T-helper 9 cell (primary cell): Measurements from ENCODE around the gene SARS1.

Experiments used
- DNase-seq: peaks from one replicate; pipeline ENCODE4 v3.0.0-alpha.2; 2020

The SARS1 gene

DNA sequence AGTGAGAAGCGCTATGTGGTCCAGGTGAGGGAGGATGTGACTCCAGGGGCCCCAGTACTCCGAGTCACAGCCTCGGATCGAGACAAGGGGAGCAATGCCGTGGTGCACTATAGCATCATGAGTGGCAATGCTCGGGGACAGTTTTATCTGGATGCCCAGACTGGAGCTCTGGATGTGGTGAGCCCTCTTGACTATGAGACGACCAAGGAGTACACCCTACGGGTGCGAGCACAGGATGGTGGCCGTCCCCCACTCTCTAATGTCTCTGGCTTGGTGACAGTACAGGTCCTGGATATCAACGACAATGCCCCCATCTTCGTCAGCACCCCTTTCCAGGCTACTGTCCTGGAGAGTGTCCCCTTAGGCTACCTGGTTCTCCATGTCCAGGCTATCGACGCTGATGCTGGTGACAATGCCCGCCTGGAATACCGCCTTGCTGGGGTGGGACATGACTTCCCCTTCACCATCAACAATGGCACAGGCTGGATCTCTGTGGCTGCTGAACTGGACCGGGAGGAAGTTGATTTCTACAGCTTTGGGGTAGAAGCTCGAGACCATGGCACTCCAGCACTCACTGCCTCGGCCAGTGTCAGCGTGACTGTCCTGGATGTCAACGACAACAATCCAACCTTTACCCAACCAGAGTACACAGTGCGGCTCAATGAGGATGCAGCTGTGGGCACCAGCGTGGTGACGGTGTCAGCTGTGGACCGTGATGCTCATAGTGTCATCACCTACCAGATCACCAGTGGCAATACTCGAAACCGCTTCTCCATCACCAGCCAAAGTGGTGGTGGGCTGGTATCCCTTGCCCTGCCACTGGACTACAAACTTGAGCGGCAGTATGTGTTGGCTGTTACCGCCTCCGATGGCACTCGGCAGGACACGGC lies 37.8 kb downstream of the SARS1 start:
- no peak for DNase-seq

DNA sequence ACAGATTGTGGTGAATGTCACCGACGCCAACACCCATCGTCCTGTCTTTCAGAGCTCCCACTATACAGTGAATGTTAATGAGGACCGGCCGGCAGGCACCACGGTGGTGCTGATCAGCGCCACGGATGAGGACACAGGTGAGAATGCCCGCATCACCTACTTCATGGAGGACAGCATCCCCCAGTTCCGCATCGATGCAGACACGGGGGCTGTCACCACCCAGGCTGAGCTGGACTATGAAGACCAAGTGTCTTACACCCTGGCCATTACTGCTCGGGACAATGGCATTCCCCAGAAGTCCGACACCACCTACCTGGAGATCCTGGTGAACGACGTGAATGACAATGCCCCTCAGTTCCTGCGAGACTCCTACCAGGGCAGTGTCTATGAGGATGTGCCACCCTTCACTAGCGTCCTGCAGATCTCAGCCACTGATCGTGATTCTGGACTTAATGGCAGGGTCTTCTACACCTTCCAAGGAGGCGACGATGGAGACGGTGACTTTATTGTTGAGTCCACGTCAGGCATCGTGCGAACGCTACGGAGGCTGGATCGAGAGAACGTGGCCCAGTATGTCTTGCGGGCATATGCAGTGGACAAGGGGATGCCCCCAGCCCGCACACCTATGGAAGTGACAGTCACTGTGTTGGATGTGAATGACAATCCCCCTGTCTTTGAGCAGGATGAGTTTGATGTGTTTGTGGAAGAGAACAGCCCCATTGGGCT lies 38.6 kb downstream of the SARS1 start:
- DNase-seq = no peak

DNA sequence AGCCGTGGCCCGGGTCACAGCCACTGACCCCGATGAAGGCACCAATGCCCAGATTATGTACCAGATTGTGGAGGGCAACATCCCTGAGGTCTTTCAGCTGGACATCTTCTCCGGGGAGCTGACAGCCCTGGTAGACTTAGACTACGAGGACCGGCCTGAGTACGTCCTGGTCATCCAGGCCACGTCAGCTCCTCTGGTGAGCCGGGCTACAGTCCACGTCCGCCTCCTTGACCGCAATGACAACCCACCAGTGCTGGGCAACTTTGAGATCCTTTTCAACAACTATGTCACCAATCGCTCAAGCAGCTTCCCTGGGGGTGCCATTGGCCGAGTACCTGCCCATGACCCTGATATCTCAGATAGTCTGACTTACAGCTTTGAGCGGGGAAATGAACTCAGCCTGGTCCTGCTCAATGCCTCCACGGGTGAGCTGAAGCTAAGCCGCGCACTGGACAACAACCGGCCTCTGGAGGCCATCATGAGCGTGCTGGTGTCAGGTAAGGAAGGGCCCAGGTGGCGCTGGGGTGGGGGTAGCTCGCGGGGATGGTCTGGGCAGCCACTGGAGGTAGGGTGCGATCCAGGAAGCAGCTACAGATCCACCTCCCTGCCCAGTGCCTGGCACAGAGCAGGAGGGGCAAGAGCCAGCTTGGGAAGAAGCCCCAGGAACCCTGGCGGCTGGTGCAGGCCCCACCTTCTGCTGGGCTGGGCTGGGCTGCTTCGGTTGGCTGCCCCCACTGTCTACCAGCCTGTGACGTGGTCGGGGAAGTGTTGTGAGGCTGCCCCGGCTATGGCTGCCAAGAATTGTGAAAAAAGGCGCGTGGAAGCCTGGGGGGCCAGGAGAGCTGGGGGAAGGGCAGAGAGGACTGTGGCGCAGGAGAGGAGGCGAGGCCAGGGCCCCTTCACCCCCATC lies 39.4 kb downstream of the SARS1 start:
- no peak for DNase-seq

DNA sequence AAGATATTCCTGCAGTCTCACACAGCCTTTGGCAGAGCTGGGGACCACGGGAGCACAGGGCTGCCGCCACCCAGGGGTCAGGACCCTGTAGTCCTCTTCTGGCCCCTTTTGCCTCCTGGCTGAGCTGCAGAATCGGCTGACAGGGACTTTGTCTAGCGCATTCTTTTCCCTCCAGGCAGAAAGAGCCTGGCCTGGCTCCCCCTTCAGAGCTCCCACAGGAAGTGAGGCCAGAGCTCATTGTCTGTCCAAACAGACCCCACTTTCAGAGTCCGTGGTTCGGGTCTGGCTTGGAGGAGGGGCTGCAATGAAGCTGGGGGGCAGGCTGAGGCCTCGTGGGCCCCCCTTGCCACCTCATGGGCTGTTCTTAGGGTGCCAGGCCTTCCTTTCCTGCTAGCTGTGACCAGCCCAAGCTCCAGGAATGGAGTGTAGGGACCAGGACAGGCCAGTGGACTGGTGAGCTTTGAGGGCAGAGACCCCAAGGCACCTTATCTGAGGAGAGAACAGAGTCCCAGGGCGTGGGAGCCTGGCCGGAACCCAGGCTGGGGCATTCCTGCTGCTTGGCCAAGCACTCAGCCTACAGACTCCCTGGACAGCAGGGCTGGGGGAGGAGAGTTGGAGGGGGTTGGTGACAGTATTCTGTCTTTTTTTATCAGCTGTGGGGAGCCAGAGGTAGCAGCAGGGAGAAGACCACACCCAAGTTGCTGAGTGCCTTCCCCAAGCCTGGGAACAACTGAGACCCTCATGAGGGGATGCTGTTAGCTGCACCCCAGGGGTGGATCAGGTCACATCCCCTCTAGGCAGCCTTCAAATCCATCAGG lies 40.3 kb downstream of the SARS1 start:
- DNase-seq = no peak

DNA sequence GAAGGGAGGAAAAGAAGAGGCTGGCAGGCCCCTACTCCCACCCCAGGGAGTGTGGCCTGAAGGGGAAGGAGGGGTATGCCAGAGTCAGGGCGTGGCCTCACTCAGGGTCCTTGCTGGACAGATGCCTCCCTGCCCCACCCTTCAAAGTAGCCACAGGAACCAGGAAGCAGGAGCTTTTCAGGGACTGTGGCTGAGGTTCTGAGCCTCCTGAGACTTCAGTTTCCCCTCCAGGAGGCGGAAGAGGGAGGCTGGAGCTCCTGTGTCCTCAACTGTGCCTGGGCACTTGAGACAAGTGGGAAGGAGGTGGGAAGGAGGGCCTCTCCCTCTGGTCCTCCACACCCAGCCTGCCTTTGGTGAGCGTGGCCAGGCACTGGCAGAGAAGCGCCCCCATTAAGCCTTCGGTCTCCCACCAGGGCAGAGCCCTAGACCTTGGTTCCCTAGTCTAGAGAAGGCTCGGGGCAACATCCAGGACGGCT lies 40.9 kb downstream of the SARS1 start:
- DNase-seq = no peak

DNA sequence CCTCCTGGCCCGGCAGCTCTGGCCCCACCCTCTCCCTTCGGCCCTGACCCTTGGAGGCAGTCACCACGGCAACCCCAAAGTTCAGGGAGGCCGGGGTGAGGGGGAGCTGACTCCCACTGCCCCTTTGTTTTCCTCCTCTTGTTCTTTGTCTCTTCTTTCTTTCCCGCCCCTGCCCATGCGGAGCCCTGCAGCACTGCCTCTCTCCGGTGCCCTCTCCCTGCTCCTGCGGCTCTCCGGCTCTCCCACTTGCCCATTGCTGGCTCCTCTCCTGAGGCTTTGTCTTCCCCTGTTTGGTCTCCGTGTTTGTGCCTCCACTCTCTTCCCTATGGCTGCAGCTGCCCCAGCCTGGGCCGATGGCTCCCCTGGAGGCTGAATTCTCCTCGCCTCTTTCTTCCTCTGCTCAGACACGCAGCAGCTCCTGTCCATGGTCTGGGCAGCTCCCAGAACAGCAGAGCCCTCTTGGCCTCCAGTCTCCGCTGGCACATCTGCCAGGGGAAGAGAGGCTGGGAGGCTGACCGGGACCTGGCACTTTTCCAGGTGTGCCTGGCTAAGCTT lies 41.5 kb downstream of the SARS1 start:
- no peak for DNase-seq

DNA sequence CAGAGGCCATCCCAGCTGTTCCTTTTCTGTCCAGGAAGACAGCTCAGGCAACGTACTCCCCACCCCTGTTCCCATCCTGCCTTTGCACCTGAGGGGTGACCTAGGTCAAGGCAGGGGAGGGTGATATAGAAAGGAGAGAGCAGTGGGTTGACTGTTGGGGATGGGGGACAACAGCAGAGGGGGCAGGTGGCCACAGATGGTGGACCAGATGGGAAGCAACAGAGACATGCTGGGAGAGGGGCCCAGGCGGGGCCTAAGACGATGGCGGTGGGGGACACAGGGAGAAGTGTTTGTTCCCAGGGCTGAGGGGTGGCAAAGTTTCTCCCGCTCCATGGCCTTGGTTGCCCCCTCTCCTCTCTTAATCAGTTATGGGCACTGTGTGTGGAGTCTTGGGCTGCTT lies 42.0 kb downstream of the SARS1 start:
- DNase-seq = no peak

DNA sequence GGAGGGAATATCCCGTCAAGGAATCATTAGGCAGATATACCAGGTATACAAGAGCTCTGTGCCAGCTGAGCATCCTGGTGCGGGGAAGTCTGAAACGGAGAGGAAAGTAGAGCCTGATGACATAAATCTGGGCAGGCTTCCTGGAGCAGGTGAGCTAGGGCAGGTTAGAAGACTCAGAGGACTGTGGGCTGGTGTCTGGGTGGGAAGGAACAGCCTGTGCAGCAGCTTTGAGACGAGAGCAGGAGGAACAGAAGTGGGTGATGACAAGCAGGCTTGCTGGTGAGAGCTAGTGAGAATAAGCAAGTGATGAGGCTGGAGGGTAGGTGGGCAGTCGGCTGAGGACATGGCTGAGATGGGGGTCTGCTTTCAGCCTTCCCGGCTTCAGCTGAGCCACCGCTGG lies 42.4 kb downstream of the SARS1 start:
- DNase-seq = no peak

DNA sequence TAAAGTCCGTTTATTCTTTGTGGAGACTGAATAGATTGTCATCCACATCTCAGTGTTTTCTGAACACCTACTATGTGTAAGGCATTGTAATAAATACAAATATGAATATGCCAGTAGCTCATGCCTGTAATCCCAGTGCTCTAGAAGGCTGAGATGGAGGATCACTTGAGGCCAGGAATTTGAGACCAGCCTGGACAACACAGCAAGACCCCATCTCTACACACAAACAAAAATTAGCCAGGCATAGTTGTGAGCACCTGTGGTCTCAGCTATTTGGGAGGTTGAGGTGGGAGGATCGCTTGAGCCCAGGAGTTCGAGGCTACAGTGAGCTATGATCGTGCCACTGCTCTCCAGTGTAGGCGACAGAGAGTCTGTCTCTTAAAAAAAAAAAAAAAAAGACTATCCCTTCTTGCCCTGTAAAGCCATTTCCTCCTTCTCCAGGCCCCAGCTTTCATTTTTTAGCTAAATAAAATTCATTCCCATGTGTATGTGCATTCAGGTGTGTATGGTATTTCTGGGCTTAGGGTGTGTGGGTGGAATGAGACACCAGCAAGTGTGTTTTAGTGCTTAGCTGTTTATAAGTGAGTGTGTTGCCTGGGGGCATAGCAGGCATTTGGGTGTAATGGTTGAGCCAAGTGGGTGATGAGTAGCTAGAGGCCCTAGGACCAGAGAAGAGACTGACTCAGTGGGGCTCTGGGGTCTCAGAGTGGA lies 43.4 kb downstream of the SARS1 start:
- no peak for DNase-seq

DNA sequence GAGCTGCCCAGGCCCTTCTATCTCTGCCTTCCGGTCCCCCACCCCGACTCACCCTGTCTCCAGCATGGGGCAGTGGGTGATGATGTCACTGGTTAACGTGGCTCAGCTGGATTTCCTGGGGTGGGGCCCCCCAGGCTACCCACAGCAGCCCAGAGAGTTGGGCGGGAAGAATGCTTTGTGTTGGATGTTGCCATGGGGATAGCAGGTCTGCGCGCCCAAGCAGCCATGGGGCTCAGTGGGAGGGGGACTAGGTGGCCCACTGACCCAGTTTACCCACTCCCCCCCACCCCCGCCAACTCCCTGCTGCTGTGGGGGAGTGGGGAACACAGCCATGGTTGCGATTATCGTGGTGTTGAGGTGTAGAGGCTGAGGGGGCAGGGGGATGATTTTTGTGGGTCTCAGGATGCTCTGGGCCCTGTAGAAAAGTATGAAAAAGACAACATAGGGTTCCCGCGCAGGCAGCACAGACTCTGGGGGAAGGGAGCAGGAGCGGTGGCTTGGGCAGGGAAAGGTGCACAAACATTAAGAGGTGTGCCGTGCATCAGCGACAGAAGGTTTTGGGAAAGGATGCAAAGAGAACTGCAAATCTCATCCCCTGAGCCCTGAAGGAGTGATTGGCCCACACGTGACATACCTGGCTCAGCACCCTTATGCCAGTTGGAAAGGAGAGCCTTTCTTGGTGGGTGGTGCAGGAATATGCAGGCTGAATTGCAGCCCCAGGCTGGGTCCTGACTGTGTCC lies 44.1 kb downstream of the SARS1 start:
- DNase-seq = no peak

DNA sequence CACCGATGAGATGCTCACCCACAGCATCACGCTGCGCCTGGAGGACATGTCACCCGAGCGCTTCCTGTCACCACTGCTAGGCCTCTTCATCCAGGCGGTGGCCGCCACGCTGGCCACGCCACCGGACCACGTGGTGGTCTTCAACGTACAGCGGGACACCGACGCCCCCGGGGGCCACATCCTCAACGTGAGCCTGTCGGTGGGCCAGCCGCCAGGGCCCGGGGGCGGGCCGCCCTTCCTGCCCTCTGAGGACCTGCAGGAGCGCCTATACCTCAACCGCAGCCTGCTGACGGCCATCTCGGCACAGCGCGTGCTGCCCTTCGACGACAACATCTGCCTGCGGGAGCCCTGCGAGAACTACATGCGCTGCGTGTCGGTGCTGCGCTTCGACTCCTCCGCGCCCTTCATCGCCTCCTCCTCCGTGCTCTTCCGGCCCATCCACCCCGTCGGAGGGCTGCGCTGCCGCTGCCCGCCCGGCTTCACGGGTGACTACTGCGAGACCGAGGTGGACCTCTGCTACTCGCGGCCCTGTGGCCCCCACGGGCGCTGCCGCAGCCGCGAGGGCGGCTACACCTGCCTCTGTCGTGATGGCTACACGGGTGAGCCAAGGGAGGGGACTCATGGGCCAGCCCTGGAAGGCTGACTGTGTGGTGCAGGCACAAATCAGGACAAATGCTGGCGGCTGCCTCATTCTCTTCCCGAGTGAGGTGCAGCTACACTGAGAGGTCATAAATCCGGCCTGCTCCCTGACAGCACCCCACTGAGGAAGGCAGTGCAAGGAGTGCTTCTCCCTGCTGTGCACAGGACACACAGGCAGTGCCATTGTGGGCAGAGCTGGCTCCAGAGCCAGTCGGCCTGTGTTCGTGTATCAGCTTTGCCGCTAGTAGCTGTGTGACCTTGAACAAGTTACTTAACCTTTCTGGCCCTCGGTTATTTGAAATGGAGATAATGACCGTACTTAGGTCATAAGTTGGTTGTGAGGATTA lies 45.1 kb downstream of the SARS1 start:
- DNase-seq = no peak

DNA sequence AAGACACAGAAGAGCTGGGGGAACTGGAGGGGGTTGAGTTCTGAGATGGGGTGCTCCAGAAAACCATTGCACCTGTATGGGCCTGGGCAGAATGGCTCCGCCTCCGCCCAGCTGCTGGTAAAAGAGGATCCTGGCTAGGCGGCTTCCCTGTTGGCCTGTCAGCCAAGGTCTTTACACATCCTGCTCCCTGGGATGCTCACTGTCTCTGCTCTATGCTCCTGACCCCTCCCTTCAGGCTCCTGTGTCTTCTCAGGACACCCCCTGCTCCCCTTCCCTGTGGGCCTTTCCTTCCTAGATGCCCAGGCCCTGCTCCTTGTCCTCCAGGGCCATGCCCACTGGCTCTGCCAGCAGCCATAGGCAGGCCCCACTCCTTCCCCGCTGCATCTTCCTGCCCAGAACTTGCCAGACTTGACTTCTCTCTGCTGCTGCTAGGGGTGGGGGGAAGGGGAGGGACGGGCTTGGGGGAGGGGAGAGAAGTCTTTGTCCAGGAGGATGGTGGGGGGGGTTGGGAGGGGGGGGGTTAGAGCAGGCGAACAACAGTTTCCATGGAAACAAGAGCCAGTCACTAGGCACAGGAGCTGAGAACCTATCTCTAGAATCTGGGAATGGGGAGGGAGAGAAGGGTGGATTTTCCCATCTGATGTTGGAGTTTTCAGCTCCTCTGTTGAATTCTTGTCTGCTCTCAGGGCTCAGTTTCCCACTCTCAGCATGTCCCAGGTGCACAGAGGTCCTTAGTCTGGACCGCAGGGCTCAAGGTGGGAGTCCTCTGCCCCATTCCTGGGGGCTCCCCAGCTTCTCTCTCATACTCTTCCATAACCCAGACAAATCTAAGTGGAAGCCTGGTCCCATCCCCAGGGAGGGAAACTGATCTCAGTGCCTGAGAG lies 46.2 kb downstream of the SARS1 start:
- no peak for DNase-seq

DNA sequence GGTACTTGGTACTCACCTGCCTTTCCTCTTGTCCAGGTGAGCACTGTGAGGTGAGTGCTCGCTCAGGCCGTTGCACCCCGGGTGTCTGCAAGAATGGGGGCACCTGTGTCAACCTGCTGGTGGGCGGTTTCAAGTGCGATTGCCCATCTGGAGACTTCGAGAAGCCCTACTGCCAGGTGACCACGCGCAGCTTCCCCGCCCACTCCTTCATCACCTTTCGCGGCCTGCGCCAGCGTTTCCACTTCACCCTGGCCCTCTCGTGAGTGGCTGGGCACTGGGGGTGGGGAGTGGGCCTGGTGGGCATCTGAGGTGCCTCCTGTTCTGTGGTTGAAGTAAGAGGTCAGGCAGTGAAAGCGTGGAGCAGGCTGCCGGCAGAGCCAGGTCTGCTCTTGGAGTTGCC lies 47.3 kb downstream of the SARS1 start:
- DNase-seq = no peak

DNA sequence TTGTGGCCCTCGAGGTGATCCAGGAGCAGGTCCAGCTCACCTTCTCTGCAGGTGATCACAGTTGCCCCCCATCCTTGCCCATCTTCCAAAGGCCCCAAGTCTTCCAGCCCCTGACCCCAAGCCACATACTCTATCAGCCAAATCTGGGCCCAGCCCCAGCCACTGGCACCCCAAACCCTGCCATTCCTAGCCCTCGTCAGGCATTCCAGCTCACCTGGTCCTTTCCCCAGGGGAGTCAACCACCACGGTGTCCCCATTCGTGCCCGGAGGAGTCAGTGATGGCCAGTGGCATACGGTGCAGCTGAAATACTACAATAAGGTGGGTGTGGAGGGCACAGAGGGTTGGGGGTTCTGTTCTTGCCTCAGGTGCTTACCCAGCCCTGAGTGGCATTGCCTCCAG lies 47.9 kb downstream of the SARS1 start:
- DNase-seq = no peak

DNA sequence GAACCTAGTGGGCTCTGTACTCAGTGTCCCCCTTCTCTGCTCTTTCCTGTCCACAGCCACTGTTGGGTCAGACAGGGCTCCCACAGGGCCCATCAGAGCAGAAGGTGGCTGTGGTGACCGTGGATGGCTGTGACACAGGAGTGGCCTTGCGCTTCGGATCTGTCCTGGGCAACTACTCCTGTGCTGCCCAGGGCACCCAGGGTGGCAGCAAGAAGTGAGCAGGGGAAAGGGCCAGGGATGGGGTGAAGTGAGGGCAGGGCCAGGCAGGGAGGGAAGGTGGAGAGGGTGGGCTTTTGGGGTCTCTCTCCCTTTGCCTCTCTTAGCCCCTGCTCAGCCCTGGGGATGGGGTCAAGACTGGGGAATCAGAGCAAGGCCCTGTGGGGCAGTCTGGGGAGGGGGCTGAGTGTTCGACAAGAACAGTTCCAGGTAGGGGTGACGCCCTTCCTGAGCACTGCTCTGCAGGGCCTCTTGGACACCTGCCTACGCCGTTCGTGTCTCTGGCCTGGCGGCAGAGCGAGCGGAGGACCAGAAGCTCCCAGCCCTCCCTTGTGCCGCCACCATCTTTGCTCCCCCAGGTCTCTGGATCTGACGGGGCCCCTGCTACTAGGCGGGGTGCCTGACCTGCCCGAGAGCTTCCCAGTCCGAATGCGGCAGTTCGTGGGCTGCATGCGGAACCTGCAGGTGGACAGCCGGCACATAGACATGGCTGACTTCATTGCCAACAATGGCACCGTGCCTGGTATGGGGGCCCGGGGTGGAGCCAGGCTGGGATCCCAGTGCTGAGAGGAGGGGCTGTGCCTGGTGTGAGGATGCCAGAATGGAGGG lies 48.7 kb downstream of the SARS1 start:
- no peak for DNase-seq

DNA sequence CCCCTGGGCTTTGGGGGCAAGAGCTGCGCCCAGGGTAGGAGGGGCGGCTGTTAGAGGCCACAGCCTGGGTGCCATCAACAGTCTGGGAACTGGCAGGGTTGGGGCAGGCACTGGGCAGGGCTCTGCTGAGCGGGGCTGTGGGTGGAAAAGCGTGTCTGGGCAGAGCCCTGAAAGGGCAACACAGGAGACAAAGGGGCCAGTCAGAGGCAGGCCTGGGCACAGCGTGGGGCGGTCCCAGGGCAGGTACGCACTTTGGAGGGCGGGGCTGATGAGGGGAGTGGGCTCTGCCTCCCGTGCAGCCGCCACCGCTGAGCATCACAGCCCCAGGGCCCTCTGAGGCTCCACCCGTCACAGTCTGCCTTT lies 49.5 kb downstream of the SARS1 start:
- no peak for DNase-seq
